HG03457 (cell line): ENCODE data around the gene EIF4A3.

Experiments
- ATAC-seq: cut with Tn5 transposase; IDR thresholded peaks from one replicate; pipeline ENCODE4 v1.9.1; 2021; ENCODE audit warnings: moderate number of reproducible peaks; ENCODE audit not compliant: unreplicated experiment

Gene EIF4A3

DNA sequence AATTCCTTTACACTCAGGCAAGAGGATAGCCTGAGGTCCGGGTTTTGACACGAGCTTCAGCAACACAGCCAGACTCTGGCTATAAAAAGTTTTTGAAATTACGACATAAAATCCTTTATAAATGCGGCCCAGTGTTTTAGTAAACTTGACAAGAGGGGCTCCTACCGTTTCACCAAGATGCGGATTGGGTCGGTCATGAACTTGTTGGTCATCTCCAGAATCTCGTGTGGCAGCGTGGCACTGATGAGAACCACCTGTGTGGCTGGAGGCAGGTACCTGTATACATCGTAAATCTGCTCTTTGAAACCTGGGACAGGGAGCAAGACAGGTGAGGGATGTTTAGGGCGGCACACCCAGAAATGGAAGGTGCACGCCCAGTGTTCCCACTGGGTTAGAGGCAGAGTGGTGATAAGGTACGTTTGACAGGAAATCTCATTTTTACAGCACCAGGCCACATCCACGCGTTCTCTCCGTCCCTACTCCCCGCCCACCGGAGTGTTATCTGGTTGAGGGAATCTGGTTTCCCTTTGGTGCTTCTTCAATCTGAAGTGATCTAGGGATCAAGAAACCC lies 8.0 kb downstream of the EIF4A3 start:
- ATAC-seq: no peak

DNA sequence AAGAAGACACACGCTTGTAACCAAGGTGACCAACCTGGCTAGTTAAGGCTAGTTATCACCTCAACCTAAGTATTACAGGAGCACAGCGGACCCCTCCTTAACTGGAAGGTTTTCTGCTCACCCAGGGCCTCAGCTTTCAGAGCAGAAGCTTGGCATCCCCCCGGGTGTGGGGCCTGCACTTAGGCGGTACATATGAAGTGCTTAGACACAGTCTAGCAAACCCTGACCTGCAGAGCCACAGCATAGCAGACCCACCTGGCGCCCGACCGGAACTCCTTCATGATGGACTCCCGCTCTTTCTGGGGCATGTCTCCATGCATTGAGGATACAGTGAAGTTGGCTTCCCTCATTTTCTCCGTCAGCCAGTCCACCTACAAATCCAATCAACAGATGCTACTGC lies 9.8 kb downstream of the EIF4A3 start:
- ATAC-seq: no peak

DNA sequence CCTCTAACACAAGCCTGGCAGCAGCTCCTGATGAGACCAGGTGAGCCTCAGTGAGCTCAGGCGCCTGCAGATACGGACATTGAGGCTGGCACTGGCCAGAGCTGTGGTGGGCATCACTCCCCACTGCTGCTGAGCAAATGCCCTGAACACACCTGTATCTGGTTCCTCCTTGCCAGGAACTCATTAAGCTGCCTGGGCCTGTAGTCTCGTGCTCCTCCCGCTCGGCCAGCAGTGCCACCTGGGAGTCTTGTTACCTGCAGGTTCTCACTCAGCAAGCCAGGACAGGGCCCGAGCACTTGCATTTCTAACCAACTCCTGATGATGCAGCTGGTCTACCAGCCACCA lies 13.3 kb downstream of the EIF4A3 start:
- ATAC-seq: no peak

DNA sequence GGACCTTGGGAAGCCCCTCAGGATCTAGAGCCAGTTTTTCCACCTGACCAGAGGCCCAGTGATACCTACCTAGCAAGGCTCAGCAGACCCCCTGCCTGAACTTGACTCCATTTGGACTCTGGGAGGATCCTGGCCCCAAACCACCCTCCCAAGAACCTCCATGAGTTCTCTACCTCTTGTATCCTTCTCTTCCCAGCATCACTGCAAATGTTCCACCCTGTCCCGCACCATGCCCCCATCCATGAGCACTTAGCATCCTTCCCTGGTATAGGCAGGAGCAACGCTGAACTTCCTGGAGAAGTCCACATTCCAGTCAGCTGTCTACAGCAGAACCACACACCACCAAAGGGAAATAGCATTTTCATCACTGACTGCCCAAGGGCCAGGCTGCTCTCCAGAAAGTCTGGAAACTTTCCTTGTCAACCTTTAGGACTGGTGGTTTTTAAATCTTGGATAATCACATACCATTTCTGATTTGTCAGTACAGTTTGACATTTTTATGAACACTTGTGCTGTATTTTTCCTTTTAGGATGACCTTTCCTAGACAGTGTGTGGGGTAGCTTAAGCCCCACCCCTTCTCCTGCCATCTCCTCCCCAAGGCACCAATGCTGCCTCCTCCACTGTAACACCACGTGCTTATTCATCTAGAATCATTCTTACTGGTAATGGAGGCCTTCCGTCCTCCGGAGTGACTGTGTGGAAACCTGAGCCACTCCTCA lies 13.9 kb downstream of the EIF4A3 start:
- no peak for ATAC-seq

DNA sequence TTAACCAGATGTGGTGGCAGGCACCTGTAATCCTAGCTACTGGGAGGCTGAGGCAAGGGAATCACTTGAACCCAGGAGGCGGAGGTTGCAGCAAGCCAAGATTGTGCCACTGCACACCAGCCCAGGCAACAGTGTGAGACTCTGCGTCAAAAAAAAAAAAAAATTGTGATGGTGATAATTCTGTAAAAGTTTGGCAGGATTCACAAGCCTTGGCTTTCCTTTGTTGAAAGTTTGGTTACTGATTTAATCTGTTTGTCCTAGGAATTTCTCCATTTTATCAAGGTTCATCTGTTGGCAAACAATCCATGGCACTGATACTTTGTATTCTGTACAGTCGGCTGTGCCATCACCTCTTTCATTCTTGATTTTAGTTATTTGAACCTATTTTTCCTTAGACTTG lies 15.9 kb downstream of the EIF4A3 start:
- ATAC-seq: no peak

DNA sequence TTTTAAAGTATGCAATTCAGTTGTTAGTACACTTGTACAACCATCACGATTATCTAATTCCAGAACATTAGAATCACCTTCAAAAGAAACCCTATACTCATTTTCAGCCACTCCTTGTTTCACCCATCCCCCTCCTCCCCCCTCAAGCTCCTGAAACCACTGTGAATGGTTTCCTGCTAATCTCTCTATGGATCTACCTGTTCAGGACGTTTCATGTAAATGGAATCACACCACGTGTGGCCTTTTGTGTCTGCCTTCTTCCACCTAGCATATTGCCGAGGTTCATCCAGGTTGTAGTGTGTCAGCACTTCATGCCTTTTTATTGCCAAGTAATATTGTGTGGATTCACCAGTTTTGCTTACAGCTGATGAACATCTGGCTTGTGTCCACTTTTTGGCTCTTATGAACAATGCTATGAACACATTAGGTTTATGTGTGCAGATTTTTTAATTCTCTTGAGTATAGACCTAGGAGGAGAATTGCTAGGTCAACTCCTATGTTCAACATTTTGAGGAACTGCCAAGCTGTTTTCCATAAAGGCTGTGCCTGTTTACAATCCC lies 17.8 kb downstream of the EIF4A3 start:
- no peak for ATAC-seq

DNA sequence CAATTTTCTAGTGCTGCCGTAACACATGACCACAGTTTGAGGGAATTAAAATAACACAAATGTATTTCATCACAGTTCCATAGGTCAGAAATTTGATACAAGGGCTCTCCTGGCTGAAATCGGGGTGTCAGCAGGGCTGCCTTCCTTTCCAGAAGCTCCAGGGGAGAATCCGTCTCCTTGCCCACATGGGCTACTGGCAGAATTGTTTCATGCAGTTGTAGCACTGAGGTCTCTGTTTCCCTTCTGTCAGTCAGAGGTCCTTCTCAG lies 20.5 kb downstream of the EIF4A3 start:
- ATAC-seq: no peak

DNA sequence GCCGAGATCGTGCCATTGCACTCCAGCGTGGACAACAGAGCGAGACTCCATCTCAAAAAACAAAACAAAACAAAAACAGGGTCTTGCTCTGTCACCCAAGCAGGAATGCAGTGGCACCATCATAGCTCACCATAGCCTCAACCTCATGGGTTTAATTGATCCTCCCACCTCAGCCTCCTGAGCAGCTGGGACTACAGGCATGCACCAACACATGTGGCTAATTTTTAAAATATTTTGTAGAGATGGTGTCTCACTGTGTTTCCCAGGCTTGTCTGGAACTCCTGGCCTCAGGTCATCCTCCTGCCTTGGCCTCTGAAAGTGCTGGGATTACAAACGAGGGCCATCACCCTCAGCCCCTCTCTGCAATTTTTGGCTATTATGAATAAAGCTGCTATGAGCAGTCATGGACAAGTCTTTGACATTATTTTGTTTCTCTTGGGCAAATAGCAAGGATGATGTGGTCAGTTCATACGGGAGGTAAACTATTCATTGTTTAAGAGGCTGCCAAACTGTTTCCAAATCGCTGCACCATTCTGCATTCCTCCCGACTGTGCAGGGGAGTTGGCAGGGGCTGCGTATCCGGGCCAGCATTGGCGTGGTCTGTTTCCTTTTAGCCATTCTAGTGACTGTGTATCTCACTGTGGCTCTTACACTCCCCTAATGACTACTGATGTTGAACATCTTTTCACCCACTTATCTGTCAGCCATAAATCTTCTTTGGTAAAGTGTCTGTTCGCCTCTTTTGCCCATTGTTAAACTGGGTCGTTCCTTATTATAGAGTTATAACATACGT lies 21.1 kb downstream of the EIF4A3 start:
- ATAC-seq: no peak

DNA sequence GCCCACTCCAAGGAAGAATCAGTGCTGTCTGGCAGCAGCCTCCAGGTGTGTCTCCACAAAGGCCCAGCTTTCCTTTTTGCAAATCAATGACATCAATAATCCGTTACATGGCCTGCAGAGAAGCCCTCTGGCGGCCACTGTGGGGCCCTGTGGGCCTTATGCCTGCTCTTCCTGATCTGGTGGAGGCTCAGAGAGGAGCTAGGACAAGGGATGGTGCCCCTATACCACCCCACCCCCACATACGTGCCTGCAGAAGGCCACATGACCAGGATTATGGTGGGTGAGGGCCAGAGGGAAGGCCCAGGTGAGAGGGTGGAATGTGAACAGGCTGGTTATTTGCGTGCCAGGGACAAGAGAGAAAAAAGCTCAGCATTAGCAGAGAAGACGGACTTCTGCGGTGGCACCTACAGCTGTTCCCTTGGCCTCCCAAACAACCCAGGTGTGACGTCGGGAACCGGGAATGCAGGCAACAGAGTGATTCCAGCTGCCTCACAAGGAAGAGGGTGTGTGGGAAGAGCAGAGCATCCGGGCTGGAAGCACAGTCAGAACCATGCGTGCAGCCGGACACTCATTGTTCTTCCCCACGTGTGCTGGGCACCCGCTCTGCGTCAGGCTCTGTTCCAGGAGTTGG lies 22.5 kb downstream of the EIF4A3 start:
- ATAC-seq: no peak

DNA sequence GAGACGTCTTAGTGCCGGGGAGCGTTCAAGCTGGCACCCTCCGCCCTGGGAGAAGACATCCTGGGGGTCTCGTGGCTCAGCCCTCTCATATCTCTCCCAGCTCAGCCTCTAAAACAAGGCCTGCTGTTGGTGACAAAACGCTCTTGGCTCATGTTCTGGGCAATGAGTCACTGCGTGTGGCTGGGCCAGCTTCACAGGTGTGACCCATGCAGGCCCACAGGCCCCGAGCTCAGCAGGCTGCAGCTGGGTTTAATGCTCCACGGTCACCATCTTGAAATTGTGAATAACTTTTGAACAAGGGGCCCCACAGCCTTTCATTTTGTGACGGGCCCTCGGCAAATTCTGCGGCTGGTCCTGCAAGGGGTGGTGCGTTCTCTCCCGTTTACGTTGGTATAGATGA lies 23.1 kb downstream of the EIF4A3 start:
- ATAC-seq: no peak

DNA sequence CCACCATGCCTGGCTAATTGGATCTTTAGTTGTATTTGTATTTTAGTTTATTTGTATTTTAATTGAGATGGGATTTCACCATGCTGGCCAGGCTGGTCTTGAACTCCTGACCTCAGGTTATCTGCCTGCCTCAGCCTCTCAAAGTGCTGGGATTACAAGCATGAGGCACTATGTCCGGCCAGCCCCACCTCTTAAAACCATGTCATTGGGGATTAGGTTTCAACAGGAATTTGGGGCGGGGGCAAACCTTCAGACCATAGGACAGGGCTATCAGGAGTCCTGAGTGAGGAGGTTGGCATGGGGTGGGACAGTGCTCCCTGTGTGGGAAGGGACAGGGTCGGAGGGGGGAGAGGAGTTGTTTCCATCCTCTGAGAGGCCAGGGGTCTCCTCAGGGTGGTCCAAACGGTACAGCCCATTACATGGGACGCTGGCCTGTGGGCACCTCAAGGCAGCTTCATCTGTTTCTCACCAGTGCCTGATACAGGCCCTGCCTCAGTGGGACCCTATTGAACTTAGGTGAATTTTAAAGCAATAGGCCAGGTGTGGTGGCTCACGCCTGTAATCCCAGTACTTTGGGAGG lies 23.9 kb downstream of the EIF4A3 start:
- ATAC-seq: no peak

DNA sequence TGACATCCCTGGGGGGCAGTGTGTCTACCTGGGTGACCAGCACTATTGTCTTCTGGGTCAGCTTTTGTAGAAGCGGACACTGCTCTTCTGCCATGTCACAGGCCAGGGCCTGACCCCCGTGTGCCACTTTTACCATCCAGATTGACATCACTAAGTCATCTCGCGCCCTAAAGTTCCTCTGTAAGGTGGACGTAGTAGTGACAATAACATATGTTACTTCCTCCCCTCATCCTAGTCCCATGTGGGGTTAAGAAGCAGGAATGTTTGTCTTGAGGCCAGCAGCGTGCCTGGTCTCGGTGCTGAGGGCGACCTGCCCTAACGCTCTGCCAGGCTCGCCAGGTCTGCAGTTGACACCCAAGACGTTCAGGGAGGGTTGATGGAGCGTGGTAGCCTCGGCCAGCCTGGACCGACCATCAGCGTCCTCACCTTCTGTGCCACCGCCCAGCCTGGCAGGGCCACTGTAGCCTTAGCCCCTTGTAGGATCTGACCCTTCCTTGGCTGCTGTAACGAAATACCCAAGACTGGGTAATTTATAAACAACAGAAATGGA lies 24.8 kb downstream of the EIF4A3 start:
- ATAC-seq: no peak

DNA sequence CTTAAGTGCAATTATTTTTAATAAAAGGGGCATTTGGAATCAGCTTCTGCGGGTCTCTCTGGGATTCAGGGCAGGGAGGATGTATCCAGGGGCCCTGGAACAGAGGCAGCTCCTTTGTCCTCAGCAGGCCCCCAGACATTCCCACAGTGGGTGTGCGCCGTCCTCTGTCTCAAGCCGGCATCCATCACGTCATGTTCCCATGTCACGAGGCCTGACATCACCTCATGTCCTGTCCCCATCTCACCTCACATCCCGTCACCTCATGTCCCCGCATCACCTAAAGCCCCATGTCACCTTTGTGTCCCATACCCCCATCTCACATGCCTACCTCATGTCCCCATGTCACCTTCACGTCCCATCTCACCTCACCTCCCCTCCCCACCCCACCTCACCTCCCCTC lies 27.1 kb downstream of the EIF4A3 start:
- no peak for ATAC-seq

DNA sequence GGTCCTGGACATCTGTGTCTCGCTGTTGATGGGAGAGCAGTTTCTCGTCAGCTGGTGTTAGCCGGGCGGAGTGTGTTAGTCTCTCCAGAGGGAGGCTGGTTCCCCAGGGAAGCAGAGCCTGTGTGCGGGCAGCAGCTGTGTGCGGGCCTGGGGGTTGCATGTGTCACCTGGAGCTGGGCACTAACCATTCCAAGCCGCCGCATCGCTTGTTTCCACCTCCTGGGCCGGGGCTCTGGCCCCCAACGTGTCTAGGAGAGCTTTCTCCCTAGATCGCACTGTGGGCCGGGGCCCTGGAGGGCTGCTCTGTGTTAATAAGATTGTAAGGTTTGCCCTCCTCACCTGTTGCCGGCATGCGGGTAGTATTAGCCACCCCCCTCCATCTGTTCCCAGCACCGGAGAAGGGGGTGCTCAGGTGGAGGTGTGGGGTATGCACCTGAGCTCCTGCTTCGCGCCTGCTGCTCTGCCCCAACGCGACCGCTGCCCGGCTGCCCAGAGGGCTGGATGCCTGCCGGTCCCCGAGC lies 27.6 kb downstream of the EIF4A3 start:
- ATAC-seq: no peak

DNA sequence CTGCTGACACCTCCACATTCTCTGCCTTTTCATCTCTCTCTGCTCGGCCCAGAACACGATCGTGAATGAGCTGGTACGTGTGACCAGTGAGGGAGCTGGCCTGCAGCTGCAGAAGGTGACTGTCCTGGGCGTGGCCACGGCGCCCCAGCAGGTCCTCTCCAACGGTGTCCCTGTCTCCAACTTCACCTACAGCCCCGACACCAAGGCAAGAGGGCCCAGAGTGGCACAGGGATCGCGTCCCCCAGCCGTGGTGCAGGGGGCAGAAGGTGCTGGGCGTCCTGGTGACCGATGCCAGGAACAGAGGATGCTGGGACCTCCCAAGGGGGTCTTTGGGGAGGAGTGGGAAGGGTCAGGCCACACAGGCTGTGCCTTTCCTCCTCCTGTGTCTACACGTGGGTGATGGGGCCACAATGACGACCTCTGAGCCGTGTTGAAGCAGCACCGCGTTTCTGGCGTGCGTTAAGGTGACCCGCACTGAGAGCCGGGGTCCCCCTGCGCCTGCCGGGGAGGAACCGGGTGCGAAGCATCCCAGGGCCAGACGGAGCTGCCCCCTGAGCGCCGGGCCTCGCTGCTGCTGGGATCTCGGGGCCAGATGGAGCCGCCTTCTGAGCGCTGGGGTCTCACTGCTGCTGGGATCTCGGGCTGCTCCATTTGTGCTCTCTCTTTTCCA lies 28.2 kb downstream of the EIF4A3 start:
- ATAC-seq: no peak

DNA sequence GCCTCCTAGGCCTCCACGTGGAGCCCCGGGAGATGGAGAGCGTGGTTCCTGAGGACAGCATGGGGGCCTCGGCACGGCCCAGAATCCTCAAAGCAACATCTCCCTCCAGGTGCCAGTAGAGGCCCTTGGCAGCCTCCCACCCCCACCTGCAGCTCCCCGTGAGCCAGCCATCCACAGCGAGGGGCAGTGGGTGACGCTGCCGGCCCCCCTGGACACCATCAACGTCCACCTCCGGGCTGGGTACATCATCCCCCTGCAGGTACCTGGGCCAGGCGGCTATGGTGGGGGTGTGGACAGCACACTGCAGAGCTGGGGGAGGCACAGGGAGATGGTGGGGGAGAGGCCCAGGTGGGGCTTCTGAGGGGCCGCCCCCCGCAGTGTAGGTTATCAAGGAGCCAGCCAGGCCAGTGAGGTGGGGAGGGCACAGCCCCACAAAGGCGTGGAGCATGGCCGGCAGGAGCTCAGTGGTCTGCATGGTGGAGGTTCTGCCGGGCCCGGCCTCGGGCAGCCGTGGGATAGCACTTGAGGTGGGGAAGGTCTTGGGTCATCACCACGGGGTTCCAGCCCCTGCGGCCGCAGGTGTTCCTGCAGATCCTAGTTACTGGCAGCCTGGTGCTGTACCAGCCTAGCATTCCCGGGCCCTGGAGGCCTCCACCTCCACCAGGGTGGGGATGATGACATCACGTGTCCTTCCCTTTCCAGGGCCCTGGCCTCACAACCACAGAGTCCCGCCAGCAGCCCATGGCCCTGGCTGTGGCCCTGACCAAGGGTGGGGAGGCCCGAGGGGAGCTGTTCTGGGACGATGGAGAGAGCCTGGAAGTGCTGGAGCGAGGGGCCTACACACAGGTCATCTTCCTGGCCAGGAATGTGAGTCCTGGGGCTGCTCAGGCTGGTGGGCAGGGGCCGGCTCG lies 29.2 kb downstream of the EIF4A3 start:
- no peak for ATAC-seq

DNA sequence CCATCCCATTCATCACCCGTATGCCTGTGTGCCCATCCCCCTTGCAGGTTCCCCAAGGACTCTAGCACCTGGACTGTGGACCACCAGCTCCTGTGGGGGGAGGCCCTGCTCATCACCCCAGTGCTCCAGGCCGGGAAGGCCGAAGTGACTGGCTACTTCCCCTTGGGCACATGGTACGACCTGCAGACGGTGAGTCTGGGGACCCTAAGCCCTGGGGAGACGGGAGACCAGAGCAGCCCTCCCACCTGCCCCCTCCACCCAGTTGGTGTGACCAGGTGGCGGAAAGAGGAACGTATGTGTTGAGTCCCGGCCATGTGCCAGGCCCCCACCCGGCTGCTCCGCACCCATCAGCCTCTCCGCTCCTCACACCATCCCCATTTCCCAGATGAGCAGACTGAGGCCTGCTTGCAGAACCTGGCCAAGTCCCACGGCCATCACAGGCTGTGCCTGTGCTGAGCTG lies 30.0 kb downstream of the EIF4A3 start:
- no peak for ATAC-seq

DNA sequence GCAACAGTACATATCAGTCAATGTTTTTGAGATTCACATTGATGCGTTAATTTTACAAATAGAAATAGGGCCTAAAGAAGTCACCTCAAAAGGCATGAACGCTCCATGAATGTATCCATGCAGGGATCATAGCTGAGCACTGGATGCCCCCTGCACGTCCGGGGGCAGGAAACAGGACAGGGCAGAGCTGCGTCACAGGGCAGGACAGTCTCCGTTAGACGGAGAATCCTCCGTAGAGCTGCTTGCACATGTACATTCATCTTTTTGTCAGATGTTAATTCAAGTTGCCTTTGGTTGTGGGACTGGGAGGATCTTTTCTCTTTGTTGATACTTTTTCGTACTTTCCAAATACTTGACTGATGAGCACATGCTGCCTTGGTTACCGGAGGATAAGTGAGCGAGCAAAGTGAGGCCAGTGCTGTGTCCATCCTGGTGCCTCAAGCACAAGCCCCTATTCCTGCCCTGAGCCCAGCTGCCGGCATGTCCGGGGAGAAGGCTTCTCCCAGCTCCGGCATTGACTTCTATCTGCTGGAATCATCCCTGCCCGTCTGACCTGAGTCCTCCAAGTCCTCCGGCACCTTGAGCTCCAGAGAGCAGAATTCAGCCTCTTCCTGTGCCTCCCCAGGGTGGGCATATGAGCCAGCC lies 30.5 kb downstream of the EIF4A3 start:
- no peak for ATAC-seq

DNA sequence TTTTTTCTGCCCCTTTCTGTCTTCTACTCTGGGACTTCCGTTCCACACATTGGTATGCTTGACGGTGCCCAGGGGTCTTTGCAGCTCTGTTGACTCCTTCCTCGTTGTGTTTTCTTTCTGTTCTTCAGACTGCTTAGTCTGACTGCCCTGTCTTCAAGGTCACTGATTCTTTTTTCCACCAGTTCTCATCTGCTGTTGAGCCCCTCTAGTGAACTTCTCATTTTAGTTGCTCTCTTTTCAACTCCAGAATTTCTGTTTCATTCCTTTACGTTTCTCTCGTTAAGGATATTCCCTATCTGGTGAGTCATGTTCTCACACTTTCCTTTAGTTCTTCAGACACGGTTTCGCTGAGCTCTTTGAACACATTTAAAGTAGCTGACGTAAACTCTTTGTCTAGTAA lies 31.8 kb downstream of the EIF4A3 start:
- ATAC-seq: no peak
